ENCODE measurements around the gene ZNF286A.
"Not testable (repeated sequence)": the region's sequence is repeated elsewhere in the genome, so short reads cannot be mapped to it uniquely, and the experiment has no call there.

ZNF286A gene

GRCh38 chr17:15738066-15738465 lies 38.5 kb downstream of the ZNF286A start:
- no peak for DNase-seq (ENCODE audit: insufficient read length, low spot score)
- no peak for TF ChIP-seq POLR2A (IDR thresholded peaks at IDR 0.05; ENCODE audit: low read depth, low read length)
- no peak for FAIRE-seq

GRCh38 chr17:15739259-15739658 lies 39.7 kb downstream of the ZNF286A start:
- not testable (repeated sequence) for DNase-seq (ENCODE audit: insufficient read length, low spot score); FAIRE-seq

- FAIRE-seq; DNase-seq (ENCODE audit: insufficient read length, low spot score): not testable (repeated sequence)
These were observed 40.5 kb downstream of the ZNF286A start for GRCh38 chr17:15740041-15740440.

- no peak for TF ChIP-seq POLR2A (IDR thresholded peaks at IDR 0.05; ENCODE audit: low read depth, low read length)
- FAIRE-seq (no peak), DNase-seq (ENCODE audit: insufficient read length, low spot score) (no peak)
These were observed 41.1 kb downstream of the ZNF286A start for GRCh38 chr17:15740570-15741120.

GRCh38 chr17:15741624-15742023 lies 42.1 kb downstream of the ZNF286A start:
- FAIRE-seq = no peak
- TF ChIP-seq POLR2A (IDR thresholded peaks at IDR 0.05; ENCODE audit: low read depth, low read length) = no peak
- no peak for DNase-seq (ENCODE audit: insufficient read length, low spot score)

- DNase-seq (ENCODE audit: insufficient read length, low spot score) (no peak), FAIRE-seq (no peak)
- TF ChIP-seq POLR2A (IDR thresholded peaks at IDR 0.05; ENCODE audit: low read depth, low read length) = no peak
These were observed 42.7 kb downstream of the ZNF286A start for GRCh38 chr17:15742051-15742795.

GRCh38 chr17:15742921-15743320 lies 43.4 kb downstream of the ZNF286A start:
- FAIRE-seq (no peak), DNase-seq (ENCODE audit: insufficient read length, low spot score) (no peak)
- TF ChIP-seq POLR2A (IDR thresholded peaks at IDR 0.05; ENCODE audit: low read depth, low read length) = no peak

- TF ChIP-seq POLR2A (IDR thresholded peaks at IDR 0.05; ENCODE audit: low read depth, low read length) = no peak
- FAIRE-seq (no peak), DNase-seq (ENCODE audit: insufficient read length, low spot score) (no peak)
These were observed 44.6 kb downstream of the ZNF286A start for GRCh38 chr17:15744074-15744676.

GRCh38 chr17:15744885-15745284 lies 45.3 kb downstream of the ZNF286A start:
- TF ChIP-seq POLR2A (IDR thresholded peaks at IDR 0.05; ENCODE audit: low read depth, low read length) = no peak
- no peak for DNase-seq (ENCODE audit: insufficient read length, low spot score)
- FAIRE-seq = no peak

GRCh38 chr17:15749403-15749802 lies 49.9 kb downstream of the ZNF286A start:
- not testable (repeated sequence) for DNase-seq (ENCODE audit: insufficient read length, low spot score); FAIRE-seq

GRCh38 chr17:15768865-15769533 lies 69.4 kb downstream of the ZNF286A start:
- not testable (repeated sequence) for FAIRE-seq; DNase-seq (ENCODE audit: insufficient read length, low spot score)
